ENCODE data around the gene TAS2R60. TPM values are rescaled to one million over a fixed set of nuclear protein-coding genes. Genes with fewer than 3 reads are reported as not detected.

Gene TAS2R60
- total RNA-seq, 1 donor = not detected

GRCh38 chr7:143447466-143447865, 4.2 kb downstream of the TAS2R60 start:
- no peak for DNase-seq (ENCODE audit: low read depth)
- H3K4me3 ChIP-seq (ENCODE audit: low read depth, low read length) = no peak overlapping the region
- TF ChIP-seq CTCF (IDR thresholded peaks at IDR 0.05; ENCODE audit: insufficient read depth, low read depth, low read length) = no peak

- H3K4me3 ChIP-seq (ENCODE audit: low read depth, low read length) = no peak overlapping the region
- no peak for DNase-seq (ENCODE audit: low read depth)
- TF ChIP-seq CTCF (IDR thresholded peaks at IDR 0.05; ENCODE audit: insufficient read depth, low read depth, low read length) = no peak
Measured at GRCh38 chr7:143448429-143448828, 5.2 kb downstream of the TAS2R60 start.

- DNase-seq (ENCODE audit: low read depth) = no peak
- no peak overlapping the region for H3K4me3 ChIP-seq (ENCODE audit: low read depth, low read length)
- no peak for TF ChIP-seq CTCF (IDR thresholded peaks at IDR 0.05; ENCODE audit: insufficient read depth, low read depth, low read length)
Measured at GRCh38 chr7:143449793-143450192, 6.5 kb downstream of the TAS2R60 start.

GRCh38 chr7:143451122-143451521, 7.9 kb downstream of the TAS2R60 start:
- DNase-seq (ENCODE audit: low read depth) = no peak
- TF ChIP-seq CTCF (IDR thresholded peaks at IDR 0.05; ENCODE audit: insufficient read depth, low read depth, low read length) = no peak
- H3K4me3 ChIP-seq (ENCODE audit: low read depth, low read length) = no peak overlapping the region

GRCh38 chr7:143451746-143452145, 8.5 kb downstream of the TAS2R60 start:
- no peak overlapping the region for H3K4me3 ChIP-seq (ENCODE audit: low read depth, low read length)
- TF ChIP-seq CTCF (IDR thresholded peaks at IDR 0.05; ENCODE audit: insufficient read depth, low read depth, low read length) = no peak
- no peak for DNase-seq (ENCODE audit: low read depth)

GRCh38 chr7:143452495-143452894, 9.2 kb downstream of the TAS2R60 start:
- H3K4me3 ChIP-seq (ENCODE audit: low read depth, low read length) = no peak overlapping the region
- no peak for DNase-seq (ENCODE audit: low read depth)
- no peak for TF ChIP-seq CTCF (IDR thresholded peaks at IDR 0.05; ENCODE audit: insufficient read depth, low read depth, low read length)

- DNase-seq (ENCODE audit: low read depth) = no peak
- no peak overlapping the region for H3K4me3 ChIP-seq (ENCODE audit: low read depth, low read length)
- no peak for TF ChIP-seq CTCF (IDR thresholded peaks at IDR 0.05; ENCODE audit: insufficient read depth, low read depth, low read length)
Measured at GRCh38 chr7:143454091-143454680, 10.9 kb downstream of the TAS2R60 start.
